ENCODE data around the gene SNRPA.

SNRPA gene

DNA sequence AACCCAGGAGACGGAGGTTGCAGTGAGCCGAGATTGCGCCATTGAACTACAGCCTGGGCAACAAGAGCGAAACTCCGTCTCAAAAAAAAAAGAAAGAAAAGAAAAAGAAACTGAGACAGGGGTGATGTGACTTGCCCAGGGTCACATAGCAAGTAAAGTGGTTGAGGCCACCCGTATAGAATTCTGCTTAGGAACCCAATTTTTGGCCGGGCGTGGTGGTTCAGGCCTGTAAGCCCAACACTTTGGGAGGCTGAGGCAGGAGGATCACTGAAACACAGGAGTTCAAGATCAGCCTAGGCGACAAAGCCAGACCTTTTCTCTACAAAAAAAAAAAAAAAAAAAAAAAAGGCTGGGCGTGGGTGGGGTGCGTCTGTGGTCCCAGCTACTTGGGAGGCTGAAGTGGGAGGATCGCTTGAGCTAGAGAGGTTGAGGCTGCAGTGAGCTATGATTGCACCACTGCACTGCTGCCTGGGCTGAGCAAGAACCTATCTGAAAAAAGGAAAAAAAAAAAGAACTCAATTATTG lies 1.3 kb downstream of the SNRPA start:
- H3K4me3 ChIP-seq = peak overlapping the region; percentile 63 to 65
- TF ChIP-seq, protein P1, sequence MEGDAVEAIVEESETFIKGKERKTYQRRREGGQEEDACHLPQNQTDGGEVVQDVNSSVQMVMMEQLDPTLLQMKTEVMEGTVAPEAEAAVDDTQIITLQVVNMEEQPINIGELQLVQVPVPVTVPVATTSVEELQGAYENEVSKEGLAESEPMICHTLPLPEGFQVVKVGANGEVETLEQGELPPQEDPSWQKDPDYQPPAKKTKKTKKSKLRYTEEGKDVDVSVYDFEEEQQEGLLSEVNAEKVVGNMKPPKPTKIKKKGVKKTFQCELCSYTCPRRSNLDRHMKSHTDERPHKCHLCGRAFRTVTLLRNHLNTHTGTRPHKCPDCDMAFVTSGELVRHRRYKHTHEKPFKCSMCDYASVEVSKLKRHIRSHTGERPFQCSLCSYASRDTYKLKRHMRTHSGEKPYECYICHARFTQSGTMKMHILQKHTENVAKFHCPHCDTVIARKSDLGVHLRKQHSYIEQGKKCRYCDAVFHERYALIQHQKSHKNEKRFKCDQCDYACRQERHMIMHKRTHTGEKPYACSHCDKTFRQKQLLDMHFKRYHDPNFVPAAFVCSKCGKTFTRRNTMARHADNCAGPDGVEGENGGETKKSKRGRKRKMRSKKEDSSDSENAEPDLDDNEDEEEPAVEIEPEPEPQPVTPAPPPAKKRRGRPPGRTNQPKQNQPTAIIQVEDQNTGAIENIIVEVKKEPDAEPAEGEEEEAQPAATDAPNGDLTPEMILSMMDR (IDR thresholded peaks at IDR 0.05) = no peak

DNA sequence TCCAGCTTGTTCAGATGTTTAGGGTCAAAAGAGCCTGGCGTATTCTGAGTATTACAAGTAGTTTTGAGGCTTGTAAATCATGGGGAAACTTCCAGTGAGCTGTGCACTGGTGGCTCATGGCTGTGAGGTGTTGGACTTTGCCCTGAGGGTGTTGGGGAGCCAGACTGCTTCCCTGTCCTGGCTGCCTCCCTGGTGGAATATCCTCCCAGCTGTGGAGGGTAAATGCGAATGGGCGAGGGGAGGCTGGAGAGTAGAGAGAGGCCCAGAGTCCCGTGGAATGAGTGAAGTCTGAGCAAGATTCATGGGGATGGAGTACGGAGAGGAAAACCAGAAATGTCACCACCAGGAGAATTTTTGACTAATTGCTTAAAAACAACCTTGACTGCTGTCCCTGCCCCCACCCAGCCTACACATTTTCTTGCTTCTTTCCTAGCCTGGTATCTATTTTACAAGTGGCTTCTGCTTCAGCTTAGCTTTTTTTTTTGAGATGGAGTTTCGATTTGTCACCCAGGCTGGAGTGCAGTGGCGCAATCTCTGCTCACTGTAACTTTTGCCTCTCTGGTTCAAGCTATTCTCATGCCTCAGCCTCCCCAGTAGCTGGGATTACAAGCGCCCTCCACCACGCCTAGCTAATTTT lies 3.7 kb downstream of the SNRPA start:
- Histone ChIP-seq H3K27ac (no peak overlapping the region), H3K27me3 (no peaks in the 10 kb centered on the region), H3K4me3 (no peak overlapping the region), H3K4me1 (peaks cover 0 to 52% (median 42%) of the 10 kb centered on the region in 4 donors), H3K36me3 (peaks cover 34 to 52% (median 45%) of the 10 kb centered on the region in 3 donors), H3K9me3 (no peaks in the 10 kb centered on the region)
- TF ChIP-seq, protein P1 (IDR thresholded peaks at IDR 0.05) = no peak
- DNase-seq = no peak
- intact Hi-C loops (cut with DNase I; ENCODE audit: low total_unique reads) = loop anchor here (10.0 kb wide), 1 partner anchor 50 kb away; no protein-coding TSS in a partner anchor

More for the DNA sequence above, 1.3 kb downstream of the SNRPA start:
- peaks cover 0 to 60% (median 48%) of the 10 kb centered on the region in 4 donors for H3K4me1 ChIP-seq
- H3K36me3 ChIP-seq = peaks cover 11 to 28% (median 23%) of the 10 kb centered on the region in 3 donors
- intact Hi-C loops (cut with DNase I; ENCODE audit: low total_unique reads) = loop anchor here (10.0 kb wide), 1 partner anchor 52 kb away; no protein-coding TSS in a partner anchor
- H3K27me3 ChIP-seq = no peaks in the 10 kb centered on the region
- H3K27ac ChIP-seq = peak overlapping the region; percentile 87 to 92
- no peaks in the 10 kb centered on the region for H3K9me3 ChIP-seq
- DNase-seq = no peak

DNA sequence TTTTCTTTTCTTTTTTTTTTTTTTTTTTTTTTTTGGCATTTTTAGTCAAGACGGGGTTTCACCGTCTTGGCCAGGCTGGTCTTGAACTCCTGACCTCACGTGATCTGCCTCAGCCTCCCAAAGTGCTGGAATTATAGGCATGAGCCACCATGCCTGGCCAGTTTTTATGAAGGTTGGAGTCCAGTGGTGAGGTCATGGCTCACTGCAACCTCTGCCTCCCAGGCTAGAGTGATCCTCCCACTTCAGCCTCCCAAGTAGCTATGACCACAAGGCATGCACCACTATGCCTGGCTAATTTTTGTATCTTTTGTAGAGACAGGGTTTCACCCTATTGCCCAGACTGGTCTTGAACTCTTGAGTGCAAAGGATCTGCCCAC lies 4.2 kb downstream of the SNRPA start:
- TF ChIP-seq, protein P1 (IDR thresholded peaks at IDR 0.05) = no peak
- no peak for DNase-seq
- Histone ChIP-seq H3K36me3 (peaks cover 39 to 57% (median 50%) of the 10 kb centered on the region in 3 donors), H3K4me3 (no peak overlapping the region), H3K27me3 (no peaks in the 10 kb centered on the region), H3K9me3 (no peaks in the 10 kb centered on the region), H3K27ac (no peak overlapping the region), H3K4me1 (peaks cover 0 to 50% (median 39%) of the 10 kb centered on the region in 4 donors)
- intact Hi-C loops (cut with DNase I; ENCODE audit: low total_unique reads) = loop anchor here (10.0 kb wide), 1 partner anchor 50 kb away; no protein-coding TSS in a partner anchor

DNA sequence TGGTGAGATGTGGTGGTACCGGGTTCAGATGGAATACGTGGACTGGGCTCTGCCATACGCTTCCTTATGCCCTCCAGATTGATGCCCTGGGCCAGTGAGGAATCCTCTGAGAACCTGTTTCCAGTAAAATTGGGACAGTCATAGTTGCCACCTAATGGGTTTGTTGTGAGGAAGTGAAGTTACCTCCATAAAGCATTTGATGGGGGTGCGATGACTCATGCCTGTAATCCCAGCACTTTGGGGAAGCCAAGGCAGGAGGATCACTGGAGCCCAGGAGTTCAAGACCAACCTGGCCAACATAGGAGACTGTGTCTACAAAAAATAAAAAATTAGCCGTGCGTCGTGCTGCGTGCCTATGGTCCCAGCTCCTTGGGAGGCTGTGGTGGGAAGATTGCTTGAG lies 4.8 kb downstream of the SNRPA start:
- H3K36me3 ChIP-seq = peaks cover 45 to 63% (median 55%) of the 10 kb centered on the region in 3 donors
- H3K4me3 ChIP-seq = no peak overlapping the region
- H3K9me3 ChIP-seq = no peaks in the 10 kb centered on the region
- H3K4me1 ChIP-seq = peaks cover 0 to 50% (median 39%) of the 10 kb centered on the region in 4 donors
- intact Hi-C loops (cut with DNase I; ENCODE audit: low total_unique reads) = loop anchor here (10.0 kb wide), 1 partner anchor 49 kb away; no protein-coding TSS in a partner anchor
- TF ChIP-seq, protein P1 (IDR thresholded peaks at IDR 0.05) = no peak
- DNase-seq = no peak
- no peak overlapping the region for H3K27ac ChIP-seq
- no peaks in the 10 kb centered on the region for H3K27me3 ChIP-seq

DNA sequence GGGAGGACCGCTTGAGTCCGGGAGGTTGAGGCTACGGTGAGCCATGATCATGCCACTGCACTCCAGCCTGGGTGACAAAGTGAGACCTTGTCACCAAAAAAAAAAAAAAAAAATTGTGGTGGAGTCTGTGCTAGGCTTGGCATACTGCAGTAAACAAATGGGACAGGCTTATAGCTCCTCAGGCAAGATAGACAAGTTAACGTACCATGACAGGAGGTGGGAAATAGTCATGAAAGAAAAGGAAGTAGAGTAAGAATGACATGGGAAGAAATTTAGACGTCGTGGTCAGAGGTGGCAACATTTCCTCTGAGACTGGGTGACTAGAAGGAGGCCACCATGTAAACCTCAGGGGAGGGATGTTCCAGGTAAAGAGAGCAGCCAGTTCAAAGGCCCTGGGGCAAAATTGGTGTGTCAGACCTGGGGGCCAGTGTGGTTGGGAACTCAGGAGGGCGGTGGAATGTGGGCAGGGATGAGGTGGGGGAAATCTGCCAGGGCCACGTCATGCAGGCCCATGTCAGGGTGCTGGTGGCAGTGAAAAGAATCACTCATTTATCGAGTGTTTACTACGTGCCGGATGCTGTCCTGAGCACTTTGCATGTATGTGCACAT lies 5.6 kb downstream of the SNRPA start:
- Histone ChIP-seq H3K27me3 (no peaks in the 10 kb centered on the region), H3K4me3 (no peak overlapping the region), H3K36me3 (peaks cover 51 to 71% (median 62%) of the 10 kb centered on the region in 3 donors), H3K4me1 (peaks cover 0 to 50% (median 39%) of the 10 kb centered on the region in 4 donors), H3K27ac (no peak overlapping the region), H3K9me3 (no peaks in the 10 kb centered on the region)
- DNase-seq = no peak
- intact Hi-C loops (cut with DNase I; ENCODE audit: low total_unique reads) = loop anchor here (10.0 kb wide), 1 partner anchor 48 kb away; no protein-coding TSS in a partner anchor
- TF ChIP-seq, protein P1 (IDR thresholded peaks at IDR 0.05) = no peak
